Ovary (tissue), 9 donors: ENCODE data around the gene RAB32. TPM values are rescaled to one million over a fixed set of nuclear protein-coding genes. Genes with fewer than 3 reads are reported as not detected.
A peak's percentile ranks its signal among the peaks of the same experiment; 100 is the strongest.

Experiments used
- DNase-seq, 5 donors: peaks; one replicate each; pipeline ENCODE4 v3.0.0-alpha.2; 2019 to 2020
- H3K27ac ChIP-seq, 2 donors: fragments of 200-600 bp; one replicate each; pipeline versions ENCODE4 v1.5.1 to v1.8.0; 2019 to 2022
- H3K27me3 ChIP-seq: fragments of 200-600 bp; one replicate; pipeline ENCODE4 v1.8.0; 2022
- H3K36me3 ChIP-seq: fragments of 200-600 bp; sonication (generic); one replicate; pipeline ENCODE4 v1.5.1; 2019
- H3K4me1 ChIP-seq: one replicate; pipeline ENCODE4 v1.8.1; 2013; ENCODE audit warnings: mild to moderate bottlenecking, moderate library complexity; ENCODE audit not compliant: insufficient read depth
- H3K4me3 ChIP-seq: fragments of 200-600 bp; sonication (generic); one replicate; pipeline ENCODE4 v1.5.1; 2017
- H3K9me3 ChIP-seq, 2 donors: fragments of 200-600 bp in 1 of 2; sonication (generic) in 1 of 2; one replicate each; pipeline versions ENCODE4 v1.5.1 to v1.8.1; 2013 to 2019; ENCODE audit warnings: mild to moderate bottlenecking in 1 of 2, moderate library complexity in 1 of 2
- CTCF ChIP-seq, 3 donors: fragments of 450-650 bp in 2 of 3; fragments of 200-600 bp in 1 of 3; IDR thresholded peaks; one replicate each; pipeline versions ENCODE4 v1.5.1 to v1.8.0; 2016 to 2022; ENCODE audit warnings: antibody characterized with exemption in 3 of 3, mild to moderate bottlenecking in 1 of 3
- EP300 ChIP-seq: sonication (generic); formaldehyde crosslinking; IDR thresholded peaks from one replicate; pipeline ENCODE4 v1.6.1; 2017; ENCODE audit warnings: antibody characterized with exemption
- POLR2A ChIP-seq: fragments of 450-650 bp; IDR thresholded peaks from one replicate; pipeline ENCODE4 v1.6.1; 2017; ENCODE audit warnings: antibody characterized with exemption, mild to moderate bottlenecking, moderate library complexity
- WGBS, 3 donors: extraction: QIAGEN DNeasy Blood & Tissue Kit in 1 of 3; methylation state at CpG; one replicate each; pipeline versions ENCODE4 v1.1.5 to v1.1.7; 2013 to 2017; 5-methylcytosine and 5-hydroxymethylcytosine counted together
- intact Hi-C, 4 donors: fragments of 100-400 bp; cut with DNase I; formaldehyde crosslinking; loops; one replicate each; pipeline versions ENCODE4 v1.11.0 to v1.15.1; 2022 to 2023
- polyA plus RNA-seq, 2 donors: library from polyadenylated mRNA; stranded (reverse); fragments of 200-250 nt in 1 of 2; fragments of 350-450 nt in 1 of 2; fragmentation: Illumina TruSeq in 1 of 2; extraction: RNeasy Lipid Tissue Mini Kit (QIAGEN cat#74804) in 1 of 2; gene quantifications; one replicate each; pipeline ENCODE4 v1.2.3, GENCODE V29; 2013 to 2014
- total RNA-seq, 7 donors: library from RNA; depleted of rRNA in 2 of 7; stranded (reverse); fragments of >200 nt in 2 of 7; fragmentation: NEBNext Ultra II Directional in 3 of 7; extraction: Animal tissue kit (Norgen Biotek cat#: 25700) in 3 of 7; gene quantifications; one replicate each; pipeline versions ENCODE4 v1.1.0 to v1.2.4, GENCODE V29; 2016 to 2023
- donor health status: DM: no; HTN: no; CAD: no; lungs with moderate emphysema.
- donor health status: DM: no; HTN: no; CAD: no.
- donor health status: Bipolar disorder and iron deficiency.
- donor health status: DM: yes; HTN: yes; CAD: no.
- donor health status: DM: no; HTN: no; CAD: no.
- donor health status: DM: yes; HTN: yes; CAD: no.

RAB32 gene
- total and polyA plus RNA-seq, 9 donors: 10.7 to 27.7 (median 13.0) TPM

- DNase-seq: peak in 1 of 5 donors; percentile 13
- peak overlapping the region in 1 of 2 donors; percentile 97 for H3K27ac ChIP-seq
- intact Hi-C loops: no loop called here
- peaks cover 6% of the 10 kb centered on the region for H3K4me1 ChIP-seq
- H3K36me3 ChIP-seq: no peaks in the 10 kb centered on the region
- TF ChIP-seq CTCF (IDR thresholded peaks at IDR 0.05) (no peak), EP300 (no peak), POLR2A (no peak)
- no peaks in the 10 kb centered on the region for H3K27me3 ChIP-seq
- 34 to 48% (median 42%) methylated on average over 10 to 11 of the region's 11 CpGs for WGBS, 3 donors
- peak overlapping the region; percentile 73 for H3K4me3 ChIP-seq
- no peaks in the 10 kb centered on the region for H3K9me3 ChIP-seq
These were observed 1.1 kb downstream of the RAB32 start for GRCh38 chr6:146544616-146545182.

GRCh38 chr6:146545581-146545980 is 1.9 kb downstream of the RAB32 start:
- no peak overlapping the region for H3K27ac ChIP-seq
- H3K27me3 ChIP-seq: no peaks in the 10 kb centered on the region
- H3K36me3 ChIP-seq: no peaks in the 10 kb centered on the region
- H3K4me3 ChIP-seq: peak overlapping the region; percentile 10
- intact Hi-C loops: no loop called here
- DNase-seq: no peak
- 54 to 67% (median 64%) methylated on average over 5 of the region's 5 CpGs for WGBS, 3 donors
- TF ChIP-seq CTCF (IDR thresholded peaks at IDR 0.05): no peak
- no peak for TF ChIP-seq POLR2A
- TF ChIP-seq EP300: no peak
- H3K9me3 ChIP-seq: no peaks in the 10 kb centered on the region
- H3K4me1 ChIP-seq: peaks cover 6% of the 10 kb centered on the region

GRCh38 chr6:146546443-146547043 is 2.9 kb downstream of the RAB32 start:
- peak in 1 of 5 donors; percentile 30 for DNase-seq
- Histone ChIP-seq H3K36me3 (no peaks in the 10 kb centered on the region), H3K4me3 (no peak overlapping the region), H3K9me3 (no peaks in the 10 kb centered on the region), H3K27ac (no peak overlapping the region), H3K4me1 (peaks cover 6% of the 10 kb centered on the region), H3K27me3 (no peaks in the 10 kb centered on the region)
- 57 to 60% (median 59%) methylated on average over 3 of the region's 3 CpGs for WGBS, 3 donors
- intact Hi-C loops: no loop called here
- TF ChIP-seq CTCF (IDR thresholded peaks at IDR 0.05) (no peak), EP300 (no peak), POLR2A (no peak)

- H3K27ac ChIP-seq: no peak overlapping the region
- no peaks in the 10 kb centered on the region for H3K9me3 ChIP-seq
- H3K36me3 ChIP-seq: no peaks in the 10 kb centered on the region
- no peaks in the 10 kb centered on the region for H3K27me3 ChIP-seq
- no peak for DNase-seq
- intact Hi-C loops: no loop called here
- no peak overlapping the region for H3K4me3 ChIP-seq
- peaks cover 6% of the 10 kb centered on the region for H3K4me1 ChIP-seq
- TF ChIP-seq POLR2A (no peak), EP300 (no peak), CTCF (IDR thresholded peaks at IDR 0.05) (no peak)
- WGBS, 3 donors: 96% methylated on average over 2 of the region's 2 CpGs
These were observed 4.3 kb downstream of the RAB32 start for GRCh38 chr6:146547889-146548288.
